Stomach (tissue), 4 donors: ENCODE results near the gene EBI3.

ENCODE experiments used
- EP300 ChIP-seq: sonication (generic); formaldehyde crosslinking; IDR thresholded peaks from one replicate; pipeline ENCODE4 v1.6.1; 2017; ENCODE audit warnings: antibody characterized with exemption
- POLR2A ChIP-seq, 4 donors: fragments of 450-650 bp; IDR thresholded peaks; one replicate each; pipeline ENCODE4 v1.6.1; 2016; ENCODE audit warnings: antibody characterized with exemption in 4 of 4, control low read depth in 2 of 4, mild to moderate bottlenecking in 1 of 4, moderate library complexity in 1 of 4
- POLR2AphosphoS5 ChIP-seq, 3 donors: sonication (generic); formaldehyde crosslinking; IDR thresholded peaks; one replicate each; pipeline ENCODE4 v1.6.1; 2016; ENCODE audit warnings: antibody characterized with exemption in 3 of 3
- TF ChIP-seq, protein P1 (sequence below), 7 experiments: fragments of 450-650 bp in 4 of 7; fragments of 200-600 bp in 3 of 7; sonication (generic) in 3 of 7; IDR thresholded peaks; one replicate each; pipeline ENCODE4 v1.5.1; 2016 to 2019; ENCODE audit warnings: antibody characterized with exemption in 7 of 7, control low read depth in 2 of 7, mild to moderate bottlenecking in 1 of 7

DNA sequence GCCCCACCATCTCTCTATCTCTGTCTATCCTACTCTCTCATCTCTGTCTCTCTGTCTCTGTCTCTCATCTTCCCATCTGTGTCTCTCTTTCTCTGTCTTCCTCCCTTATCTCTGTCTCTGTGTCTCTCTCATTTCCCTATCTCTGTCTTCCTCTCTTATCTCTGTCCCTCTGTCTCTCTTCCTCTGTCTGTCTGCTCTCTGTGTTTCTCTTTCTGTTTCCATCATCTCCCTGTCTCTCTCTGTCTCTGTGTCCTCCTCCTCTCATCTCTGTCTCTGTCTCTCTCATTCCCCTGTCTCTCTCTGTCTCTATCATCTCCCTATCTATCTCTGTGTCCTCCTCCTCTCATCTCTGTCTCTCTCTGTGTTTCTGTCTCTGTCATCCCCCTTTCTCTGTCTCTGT lies 1.6 kb upstream of the EBI3 start:
- TF ChIP-seq EP300 (no peak), POLR2A (IDR thresholded peaks at IDR 0.05) (no peak), POLR2AphosphoS5 (IDR thresholded peaks at IDR 0.05) (no peak)
- TF ChIP-seq, protein P1, sequence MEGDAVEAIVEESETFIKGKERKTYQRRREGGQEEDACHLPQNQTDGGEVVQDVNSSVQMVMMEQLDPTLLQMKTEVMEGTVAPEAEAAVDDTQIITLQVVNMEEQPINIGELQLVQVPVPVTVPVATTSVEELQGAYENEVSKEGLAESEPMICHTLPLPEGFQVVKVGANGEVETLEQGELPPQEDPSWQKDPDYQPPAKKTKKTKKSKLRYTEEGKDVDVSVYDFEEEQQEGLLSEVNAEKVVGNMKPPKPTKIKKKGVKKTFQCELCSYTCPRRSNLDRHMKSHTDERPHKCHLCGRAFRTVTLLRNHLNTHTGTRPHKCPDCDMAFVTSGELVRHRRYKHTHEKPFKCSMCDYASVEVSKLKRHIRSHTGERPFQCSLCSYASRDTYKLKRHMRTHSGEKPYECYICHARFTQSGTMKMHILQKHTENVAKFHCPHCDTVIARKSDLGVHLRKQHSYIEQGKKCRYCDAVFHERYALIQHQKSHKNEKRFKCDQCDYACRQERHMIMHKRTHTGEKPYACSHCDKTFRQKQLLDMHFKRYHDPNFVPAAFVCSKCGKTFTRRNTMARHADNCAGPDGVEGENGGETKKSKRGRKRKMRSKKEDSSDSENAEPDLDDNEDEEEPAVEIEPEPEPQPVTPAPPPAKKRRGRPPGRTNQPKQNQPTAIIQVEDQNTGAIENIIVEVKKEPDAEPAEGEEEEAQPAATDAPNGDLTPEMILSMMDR (IDR thresholded peaks at IDR 0.05) = no peak
